Prostate gland (tissue), 2 donors: ENCODE results near the gene PLXNC1. TPM values are rescaled to one million over a fixed set of nuclear protein-coding genes. Genes with fewer than 3 reads are reported as not detected.

Experiments used
- DNase-seq: peaks from one replicate; pipeline ENCODE4 v3.0.0-alpha.2; 2019; ENCODE audit warnings: low spot score
- H3K27ac ChIP-seq, 2 donors: fragments of 200-600 bp; sonication (generic); 2 replicates each; pipeline ENCODE4 v1.5.1; 2017 to 2019
- H3K27me3 ChIP-seq: fragments of 200-600 bp; sonication (generic); replicated peaks from 2 replicates; pipeline ENCODE4 v1.5.1; 2019; ENCODE audit not compliant: insufficient read depth
- H3K36me3 ChIP-seq, 2 donors: fragments of 200-600 bp; sonication (generic); 1 replicate in 1 of 2; 2 replicates in 1 of 2; pipeline versions ENCODE4 v1.5.1 to v1.8.1; 2017 to 2019
- H3K4me1 ChIP-seq: fragments of 200-600 bp; sonication (generic); replicated peaks from 2 replicates; pipeline ENCODE4 v1.5.1; 2019
- H3K4me3 ChIP-seq, 2 donors: fragments of 200-600 bp; sonication (generic); 2 replicates each; pipeline ENCODE4 v1.5.1; 2017 to 2019
- H3K9me3 ChIP-seq: fragments of 200-600 bp; sonication (generic); 2 replicates; pipeline ENCODE4 v1.5.1; 2017
- POLR2A ChIP-seq: fragments of 450-650 bp; IDR thresholded peaks from one replicate; pipeline ENCODE4 v1.6.1; 2016; ENCODE audit warnings: antibody characterized with exemption, mild to moderate bottlenecking
- POLR2AphosphoS5 ChIP-seq: sonication (generic); formaldehyde crosslinking; IDR thresholded peaks from one replicate; pipeline ENCODE4 v1.6.1; 2017; ENCODE audit warnings: antibody characterized with exemption
- WGBS: methylation state at CpG from one replicate; pipeline ENCODE4 v1.1.5; 2018; 5-methylcytosine and 5-hydroxymethylcytosine counted together
- intact Hi-C: fragments of 100-400 bp; cut with DNase I; formaldehyde crosslinking; loops from one replicate; pipeline ENCODE4 v1.14.2; 2022
- total RNA-seq, 2 donors: library from RNA; depleted of rRNA; stranded (reverse); fragments of >200 nt; gene quantifications; one replicate each; pipeline ENCODE4 v1.1.0, GENCODE V29; 2016
- TF ChIP-seq, protein P1 (sequence below), 4 experiments: fragments of 200-600 bp in 2 of 4; fragments of 450-650 bp in 2 of 4; sonication (generic) in 2 of 4; IDR thresholded peaks; 1 replicate in 3 of 4; 2 replicates in 1 of 4; pipeline ENCODE4 v1.5.1; 2016 to 2019; ENCODE audit warnings: antibody characterized with exemption in 4 of 4, mild to moderate bottlenecking in 2 of 4, moderate library complexity in 2 of 4

Gene PLXNC1
- total RNA-seq, 2 donors from 2014 or later, result 2.7 to 118 TPM

DNA sequence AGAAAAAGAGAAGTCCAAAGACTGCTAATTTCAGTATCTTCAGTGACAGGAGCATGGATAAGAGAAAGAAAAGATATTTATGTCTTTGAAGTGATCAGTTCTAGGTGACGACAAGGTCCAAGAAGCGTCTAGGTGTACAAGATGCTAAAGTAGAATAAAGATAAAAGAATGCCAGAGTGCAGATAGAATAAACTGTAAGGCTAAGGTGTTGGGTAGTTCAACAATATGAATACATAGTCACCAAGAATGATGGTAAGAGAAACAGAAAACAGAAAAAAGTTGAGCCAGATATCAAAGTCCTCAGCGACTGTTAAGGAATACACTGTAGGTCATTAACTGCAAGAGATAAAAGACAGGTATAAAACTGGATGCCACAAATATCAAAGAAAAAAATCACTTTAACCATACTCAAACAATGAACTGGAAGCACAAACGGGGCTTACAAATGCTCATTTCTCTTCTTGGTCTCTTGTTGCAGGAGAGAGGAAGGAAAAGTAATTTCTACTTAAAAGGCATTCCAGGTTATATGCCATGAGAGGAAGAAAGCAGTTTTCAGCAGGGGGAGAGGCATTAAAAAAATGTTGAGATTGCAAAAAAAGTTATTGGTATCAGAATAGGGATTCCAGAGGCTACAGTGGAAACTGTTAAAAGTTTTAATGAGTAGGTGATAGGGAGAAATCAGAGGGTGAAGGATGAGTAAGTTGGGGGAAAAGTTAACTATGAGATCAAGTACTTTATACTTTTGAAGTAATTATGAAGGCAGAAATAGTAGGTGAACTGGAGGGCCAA lies 189.8 kb downstream of the PLXNC1 start:
- H3K27ac ChIP-seq, result no peak overlapping the region
- H3K36me3 ChIP-seq, result no peaks in the 10 kb centered on the region
- H3K4me1 ChIP-seq, result no peaks in the 10 kb centered on the region
- H3K27me3 ChIP-seq, result no peaks in the 10 kb centered on the region
- no peaks in the 10 kb centered on the region for H3K9me3 ChIP-seq
- intact Hi-C loops, result no loop called here
- DNase-seq, result no peak
- no peak overlapping the region for H3K4me3 ChIP-seq
- TF ChIP-seq POLR2A (no peak), POLR2AphosphoS5 (no peak)
- TF ChIP-seq, protein P1, sequence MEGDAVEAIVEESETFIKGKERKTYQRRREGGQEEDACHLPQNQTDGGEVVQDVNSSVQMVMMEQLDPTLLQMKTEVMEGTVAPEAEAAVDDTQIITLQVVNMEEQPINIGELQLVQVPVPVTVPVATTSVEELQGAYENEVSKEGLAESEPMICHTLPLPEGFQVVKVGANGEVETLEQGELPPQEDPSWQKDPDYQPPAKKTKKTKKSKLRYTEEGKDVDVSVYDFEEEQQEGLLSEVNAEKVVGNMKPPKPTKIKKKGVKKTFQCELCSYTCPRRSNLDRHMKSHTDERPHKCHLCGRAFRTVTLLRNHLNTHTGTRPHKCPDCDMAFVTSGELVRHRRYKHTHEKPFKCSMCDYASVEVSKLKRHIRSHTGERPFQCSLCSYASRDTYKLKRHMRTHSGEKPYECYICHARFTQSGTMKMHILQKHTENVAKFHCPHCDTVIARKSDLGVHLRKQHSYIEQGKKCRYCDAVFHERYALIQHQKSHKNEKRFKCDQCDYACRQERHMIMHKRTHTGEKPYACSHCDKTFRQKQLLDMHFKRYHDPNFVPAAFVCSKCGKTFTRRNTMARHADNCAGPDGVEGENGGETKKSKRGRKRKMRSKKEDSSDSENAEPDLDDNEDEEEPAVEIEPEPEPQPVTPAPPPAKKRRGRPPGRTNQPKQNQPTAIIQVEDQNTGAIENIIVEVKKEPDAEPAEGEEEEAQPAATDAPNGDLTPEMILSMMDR (IDR thresholded peaks at IDR 0.05), result no peak
- 83% methylated on average over 4 of the region's 4 CpGs for WGBS

DNA sequence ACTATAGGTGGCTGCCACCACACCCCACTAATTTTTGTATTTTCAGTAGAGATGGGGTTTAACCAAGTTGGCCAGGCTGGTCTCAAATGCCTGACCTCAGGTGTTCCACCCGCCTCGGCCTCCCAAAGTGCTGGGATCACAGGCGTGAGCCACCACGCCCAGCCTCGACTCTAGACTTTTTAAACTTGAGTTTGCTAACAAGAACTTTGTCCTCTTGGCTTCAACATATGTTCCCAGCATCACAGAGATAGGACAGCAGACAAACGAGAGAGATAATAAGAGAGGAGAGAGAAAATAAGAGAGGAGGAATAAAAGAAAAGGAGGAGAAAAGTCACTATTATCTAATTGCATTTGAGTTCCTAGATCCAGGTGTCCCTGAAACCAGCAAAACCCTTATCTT lies 192.2 kb downstream of the PLXNC1 start:
- H3K27me3 ChIP-seq, result no peaks in the 10 kb centered on the region
- TF ChIP-seq, protein P1 (IDR thresholded peaks at IDR 0.05), result no peak
- TF ChIP-seq POLR2AphosphoS5 (no peak), POLR2A (no peak)
- 96% methylated on average over 6 of the region's 6 CpGs for WGBS
- no peak for DNase-seq
- H3K4me1 ChIP-seq, result no peaks in the 10 kb centered on the region
- intact Hi-C loops, result no loop called here
- H3K36me3 ChIP-seq, result no peaks in the 10 kb centered on the region
- no peak overlapping the region for H3K27ac ChIP-seq
- no peaks in the 10 kb centered on the region for H3K9me3 ChIP-seq
- H3K4me3 ChIP-seq, result no peak overlapping the region

DNA sequence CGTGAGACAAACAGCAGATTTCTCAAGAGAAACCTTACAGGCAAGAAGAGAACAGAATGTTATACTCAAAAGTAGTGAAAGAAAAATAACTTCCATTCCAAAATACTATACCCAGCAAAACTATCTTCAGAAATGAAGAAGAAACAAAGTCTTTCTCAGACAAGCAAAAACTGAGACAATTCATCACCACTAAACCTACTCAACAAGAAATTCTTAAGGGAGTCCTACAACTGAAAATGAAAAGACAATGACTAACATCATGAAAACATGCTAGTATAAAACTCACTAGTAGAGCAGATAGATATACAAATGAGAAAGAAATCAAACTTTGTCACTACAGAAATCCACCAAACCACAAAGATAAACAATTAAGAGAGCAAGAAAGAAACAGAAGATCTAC lies 204.8 kb downstream of the PLXNC1 start:
- intact Hi-C loops, result no loop called here
- WGBS, result 96% methylated on average over 1 of the region's 1 CpG
- Histone ChIP-seq H3K4me3 (no peak overlapping the region), H3K27me3 (no peaks in the 10 kb centered on the region), H3K4me1 (no peaks in the 10 kb centered on the region), H3K27ac (no peak overlapping the region), H3K9me3 (no peaks in the 10 kb centered on the region), H3K36me3 (no peaks in the 10 kb centered on the region)
- no peak for DNase-seq
- TF ChIP-seq POLR2AphosphoS5 (no peak), POLR2A (no peak)
- TF ChIP-seq, protein P1 (IDR thresholded peaks at IDR 0.05), result no peak
